ENCODE data around the gene RFTN2. TPM values are rescaled to one million over a fixed set of nuclear protein-coding genes. Genes with fewer than 3 reads are reported as not detected.
"Not testable (repeated sequence)": the region's sequence is repeated elsewhere in the genome, so short reads cannot be mapped to it uniquely, and the experiment has no call there.

RFTN2 gene
- total RNA-seq, 1 experiment from 2014 or later, result 5.8 TPM

DNA sequence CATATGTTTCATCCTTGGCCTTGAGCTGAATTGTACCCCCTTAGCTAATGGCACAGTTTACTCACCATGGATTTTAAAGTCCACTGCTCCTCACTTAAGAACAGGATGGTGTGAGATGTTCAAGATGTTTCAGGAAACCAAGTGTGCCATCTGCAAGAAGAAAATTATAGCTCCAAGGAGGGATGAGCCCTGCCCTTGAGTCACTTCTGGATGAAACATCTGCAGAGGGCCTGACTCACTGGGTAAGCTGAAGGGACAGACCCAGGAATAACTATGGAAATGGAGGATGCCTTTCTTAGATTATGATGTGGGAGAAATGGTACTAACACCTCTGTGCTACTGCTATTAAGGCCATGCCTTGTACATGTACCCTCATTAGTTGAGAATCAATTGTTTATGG lies 36.2 kb upstream of the RFTN2 start:
- intact Hi-C loops (cut with micrococcal nuclease; ENCODE audit: unreplicated experiment), result no loop called here
- no peaks in the 10 kb centered on the region for H3K9me3 ChIP-seq (ENCODE audit: low read depth, low read length, poor library complexity, severe bottlenecking)
- TF ChIP-seq, protein P1, sequence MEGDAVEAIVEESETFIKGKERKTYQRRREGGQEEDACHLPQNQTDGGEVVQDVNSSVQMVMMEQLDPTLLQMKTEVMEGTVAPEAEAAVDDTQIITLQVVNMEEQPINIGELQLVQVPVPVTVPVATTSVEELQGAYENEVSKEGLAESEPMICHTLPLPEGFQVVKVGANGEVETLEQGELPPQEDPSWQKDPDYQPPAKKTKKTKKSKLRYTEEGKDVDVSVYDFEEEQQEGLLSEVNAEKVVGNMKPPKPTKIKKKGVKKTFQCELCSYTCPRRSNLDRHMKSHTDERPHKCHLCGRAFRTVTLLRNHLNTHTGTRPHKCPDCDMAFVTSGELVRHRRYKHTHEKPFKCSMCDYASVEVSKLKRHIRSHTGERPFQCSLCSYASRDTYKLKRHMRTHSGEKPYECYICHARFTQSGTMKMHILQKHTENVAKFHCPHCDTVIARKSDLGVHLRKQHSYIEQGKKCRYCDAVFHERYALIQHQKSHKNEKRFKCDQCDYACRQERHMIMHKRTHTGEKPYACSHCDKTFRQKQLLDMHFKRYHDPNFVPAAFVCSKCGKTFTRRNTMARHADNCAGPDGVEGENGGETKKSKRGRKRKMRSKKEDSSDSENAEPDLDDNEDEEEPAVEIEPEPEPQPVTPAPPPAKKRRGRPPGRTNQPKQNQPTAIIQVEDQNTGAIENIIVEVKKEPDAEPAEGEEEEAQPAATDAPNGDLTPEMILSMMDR (conservative IDR thresholded peaks at IDR 0.05; ENCODE audit: low read depth, low read length), result no peak
- no peak for TF ChIP-seq EZH2 (IDR thresholded peaks at IDR 0.05; ENCODE audit: borderline replicate concordance, low read depth, low read length, poor library complexity, severe bottlenecking)
- H3K4me1 ChIP-seq (ENCODE audit: insufficient read depth, low read length, poor library complexity, severe bottlenecking), result peaks cover 7% of the 10 kb centered on the region
- ChIA-PET CTCF (no interaction called here), POLR2A (ENCODE audit: low non-redundant PET) (no interaction called here)
- DNase-seq (ENCODE audit: low spot score), result no peak
- H3K27me3 ChIP-seq (replicated peaks; ENCODE audit: insufficient read depth, low read depth, low read length, poor library complexity), result no peaks in the 10 kb centered on the region
- H3K27ac ChIP-seq (ENCODE audit: low read depth, low read length, poor library complexity, severe bottlenecking), result no peak overlapping the region
- no peak overlapping the region for H3K4me3 ChIP-seq (ENCODE audit: low read depth, low read length, poor library complexity, severe bottlenecking)
- no peaks in the 10 kb centered on the region for H3K36me3 ChIP-seq (ENCODE audit: insufficient read depth, low read length, poor library complexity, severe bottlenecking)
- BruUV-seq (replicated peaks), result no TSS peak

DNA sequence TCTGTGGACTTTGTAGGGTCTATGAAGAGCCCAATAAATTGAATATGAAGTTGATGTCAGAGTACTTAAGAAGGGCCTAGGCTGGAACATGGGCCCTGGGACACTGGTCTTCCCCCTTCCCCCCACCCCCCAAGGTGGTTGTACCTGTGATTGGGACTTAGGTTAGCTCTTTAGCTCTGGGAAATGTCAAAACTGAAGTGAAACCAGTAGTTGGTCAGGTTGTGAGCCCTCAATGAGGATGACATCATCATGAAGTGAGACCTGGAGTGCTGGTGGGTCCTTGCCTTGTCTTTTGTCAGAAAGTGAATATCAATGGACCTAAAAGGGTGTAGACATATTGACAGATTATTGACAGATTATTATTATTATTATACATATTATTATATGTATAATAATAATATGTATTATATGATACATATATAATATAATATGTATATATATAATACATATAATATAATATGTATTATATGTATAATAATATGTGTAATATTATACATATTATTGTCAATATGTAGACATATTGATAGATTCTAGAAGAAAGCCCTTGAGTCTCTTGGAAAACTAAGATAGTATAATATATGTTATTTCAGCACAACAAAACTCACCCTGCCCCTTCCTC lies 35.1 kb upstream of the RFTN2 start:
- CTCF ChIA-PET, result no interaction called here

DNA sequence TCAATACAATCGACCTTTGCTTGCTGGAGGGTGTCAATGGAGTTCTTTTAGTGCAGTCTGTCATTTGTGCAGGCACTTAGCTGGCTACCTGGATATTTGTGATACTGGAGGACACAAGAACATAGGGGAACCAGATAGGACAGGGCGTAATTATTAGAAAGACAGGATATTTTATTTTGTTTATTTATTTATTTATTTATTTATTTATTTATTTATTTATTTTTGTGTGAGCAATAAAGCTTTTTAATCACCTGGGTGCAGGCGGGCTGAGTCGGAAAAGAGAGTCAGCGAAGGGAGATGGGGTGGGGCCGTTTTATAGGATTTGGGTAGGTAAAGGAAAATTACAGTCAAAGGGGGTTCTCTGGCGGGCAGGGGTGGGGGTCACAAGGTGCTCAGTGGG lies 33.8 kb upstream of the RFTN2 start:
- intact Hi-C loops (cut with micrococcal nuclease; ENCODE audit: unreplicated experiment), result loop anchor here (5.0 kb wide), 2 partner anchors 207 to 588 kb away; partner anchors contain the start of gene HSPE1
- POLR2A ChIA-PET (ENCODE audit: low non-redundant PET); H3K27ac ChIP-seq (ENCODE audit: low read depth, low read length, poor library complexity, severe bottlenecking); H3K4me3 ChIP-seq (ENCODE audit: low read depth, low read length, poor library complexity, severe bottlenecking); H3K9me3 ChIP-seq (ENCODE audit: low read depth, low read length, poor library complexity, severe bottlenecking); CTCF ChIA-PET; H3K4me1 ChIP-seq (ENCODE audit: insufficient read depth, low read length, poor library complexity, severe bottlenecking); BruUV-seq (replicated peaks); H3K36me3 ChIP-seq (ENCODE audit: insufficient read depth, low read length, poor library complexity, severe bottlenecking); H3K27me3 ChIP-seq (replicated peaks; ENCODE audit: insufficient read depth, low read depth, low read length, poor library complexity); DNase-seq (ENCODE audit: low spot score): not testable (repeated sequence)

More for the DNA sequence above, 35.1 kb upstream of the RFTN2 start:
- H3K27me3 ChIP-seq (replicated peaks; ENCODE audit: insufficient read depth, low read depth, low read length, poor library complexity), result no peaks in the 10 kb centered on the region
- H3K36me3 ChIP-seq (ENCODE audit: insufficient read depth, low read length, poor library complexity, severe bottlenecking), result no peaks in the 10 kb centered on the region
- intact Hi-C loops (cut with micrococcal nuclease; ENCODE audit: unreplicated experiment), result no loop called here
- TF ChIP-seq, protein P1 (conservative IDR thresholded peaks at IDR 0.05; ENCODE audit: low read depth, low read length), result no peak
- TF ChIP-seq EZH2 (IDR thresholded peaks at IDR 0.05; ENCODE audit: borderline replicate concordance, low read depth, low read length, poor library complexity, severe bottlenecking), result no peak
- no TSS peak for BruUV-seq (replicated peaks)
- H3K27ac ChIP-seq (ENCODE audit: low read depth, low read length, poor library complexity, severe bottlenecking), result no peak overlapping the region
- peaks cover 7% of the 10 kb centered on the region for H3K4me1 ChIP-seq (ENCODE audit: insufficient read depth, low read length, poor library complexity, severe bottlenecking)
- H3K9me3 ChIP-seq (ENCODE audit: low read depth, low read length, poor library complexity, severe bottlenecking), result no peaks in the 10 kb centered on the region
- POLR2A ChIA-PET (ENCODE audit: low non-redundant PET), result no interaction called here
- no peak overlapping the region for H3K4me3 ChIP-seq (ENCODE audit: low read depth, low read length, poor library complexity, severe bottlenecking)
- DNase-seq (ENCODE audit: low spot score), result no peak

DNA sequence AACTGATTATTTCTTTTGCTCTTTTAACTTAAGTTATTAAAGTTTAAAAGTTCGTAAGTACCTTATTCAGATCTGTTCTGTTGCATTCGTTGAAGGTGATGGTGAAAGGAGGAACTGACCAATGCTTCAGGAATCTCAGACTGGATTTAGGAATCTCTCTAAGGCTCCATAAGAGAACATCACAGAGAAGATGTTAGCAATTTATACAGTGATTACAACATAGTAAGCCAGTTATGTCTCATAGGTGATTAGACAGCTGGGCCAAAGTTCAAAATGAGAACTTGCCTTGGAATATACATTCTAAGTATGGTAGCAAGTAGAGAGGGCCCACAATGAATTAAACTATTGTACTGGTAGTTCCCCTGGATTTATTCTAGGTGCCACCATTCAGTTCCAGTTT lies 32.9 kb upstream of the RFTN2 start:
- H3K27me3 ChIP-seq (replicated peaks; ENCODE audit: insufficient read depth, low read depth, low read length, poor library complexity), result no peaks in the 10 kb centered on the region
- no TSS peak for BruUV-seq (replicated peaks)
- H3K27ac ChIP-seq (ENCODE audit: low read depth, low read length, poor library complexity, severe bottlenecking), result no peak overlapping the region
- H3K4me3 ChIP-seq (ENCODE audit: low read depth, low read length, poor library complexity, severe bottlenecking), result peak overlapping the region; percentile 95
- POLR2A ChIA-PET (ENCODE audit: low non-redundant PET), result no interaction called here
- no peaks in the 10 kb centered on the region for H3K36me3 ChIP-seq (ENCODE audit: insufficient read depth, low read length, poor library complexity, severe bottlenecking)
- peaks cover 7% of the 10 kb centered on the region for H3K4me1 ChIP-seq (ENCODE audit: insufficient read depth, low read length, poor library complexity, severe bottlenecking)
- CTCF ChIA-PET, result no interaction called here
- DNase-seq (ENCODE audit: low spot score), result no peak
- no peak for TF ChIP-seq EZH2 (IDR thresholded peaks at IDR 0.05; ENCODE audit: borderline replicate concordance, low read depth, low read length, poor library complexity, severe bottlenecking)
- TF ChIP-seq, protein P1 (conservative IDR thresholded peaks at IDR 0.05; ENCODE audit: low read depth, low read length), result no peak
- intact Hi-C loops (cut with micrococcal nuclease; ENCODE audit: unreplicated experiment), result loop anchor here (5.0 kb wide), 2 partner anchors 206 to 589 kb away; partner anchors contain the start of gene HSPE1
- no peaks in the 10 kb centered on the region for H3K9me3 ChIP-seq (ENCODE audit: low read depth, low read length, poor library complexity, severe bottlenecking)
